HS-5 (cell line): Measurements from ENCODE around the gene TMPRSS9.

ENCODE experiments used
- DNase-seq: peaks from one replicate; pipeline ENCODE4 v3.0.0-alpha.2; 2012; ENCODE audit warnings: low read depth

TMPRSS9 gene

DNA sequence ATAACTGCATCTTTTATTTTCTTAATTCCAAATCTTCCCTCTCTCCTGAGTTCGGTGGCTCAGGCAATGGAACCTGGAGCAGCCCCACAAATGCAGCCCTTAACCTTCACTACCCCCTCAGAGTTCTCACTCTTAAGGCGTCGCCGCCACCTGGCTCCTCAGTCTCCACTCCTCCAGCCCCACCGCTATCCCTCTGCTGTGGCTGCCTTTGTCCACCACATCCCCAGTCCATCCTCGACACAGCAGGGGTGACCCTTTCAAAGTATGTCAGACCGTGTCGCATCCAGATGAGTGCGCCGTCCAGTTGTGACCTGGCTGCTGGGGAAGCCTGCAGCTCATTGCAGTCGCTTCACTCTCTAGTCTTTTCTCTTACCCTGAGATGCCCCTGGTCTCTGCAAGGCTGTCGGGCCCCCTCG, 30.6 kb upstream of the TMPRSS9 start:
- no peak for DNase-seq

DNA sequence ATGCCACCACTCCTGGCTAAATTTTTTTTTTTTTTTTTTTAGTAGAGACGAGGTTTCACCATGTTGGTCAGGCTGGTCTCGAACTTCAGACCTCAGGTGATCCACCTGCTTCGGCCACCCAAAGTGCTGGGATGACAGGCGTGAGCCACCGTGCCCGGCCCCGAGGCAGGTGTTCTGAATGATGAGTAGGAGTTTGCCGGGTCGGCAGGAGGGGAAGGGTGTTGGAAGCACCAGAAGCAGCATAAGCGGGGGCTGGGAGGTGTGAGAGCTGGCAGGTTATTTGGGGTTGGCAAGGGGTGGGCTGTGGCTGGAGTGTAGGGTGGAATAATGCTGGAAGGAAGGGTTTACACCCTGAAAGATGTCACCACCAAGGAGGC, 29.8 kb upstream of the TMPRSS9 start:
- DNase-seq, result no peak

DNA sequence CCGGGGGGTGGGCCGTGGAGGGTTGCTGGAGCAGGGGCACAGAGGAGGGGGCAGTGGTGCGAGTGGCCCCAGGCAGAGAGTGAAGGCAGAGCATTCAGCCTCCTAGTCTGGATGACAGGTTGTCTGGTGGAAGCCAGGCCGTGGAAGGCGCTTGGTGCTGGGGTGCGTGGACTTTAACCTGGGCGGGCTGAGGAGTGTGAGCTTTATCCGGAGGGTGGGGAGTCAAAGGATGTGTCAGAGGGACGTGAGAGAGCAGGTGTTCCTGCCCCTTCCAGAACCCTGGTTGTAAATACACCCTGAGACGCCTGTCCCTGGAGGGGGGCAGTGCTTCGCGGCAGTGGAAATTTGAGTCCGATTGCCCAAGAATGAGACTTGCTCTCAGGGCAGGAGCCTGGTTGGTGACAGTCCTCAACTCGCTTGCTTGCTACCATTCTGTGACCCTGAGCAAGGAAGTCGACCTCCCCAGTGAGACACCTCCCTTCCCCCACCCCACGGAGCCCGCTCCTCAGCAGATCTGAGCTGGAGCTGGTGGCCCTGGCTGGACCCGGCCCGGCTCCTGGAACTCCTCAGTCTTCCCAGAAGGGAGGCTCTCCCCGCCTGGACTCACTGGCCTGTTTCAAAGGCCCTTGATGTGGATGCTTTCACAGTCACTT, 29.3 kb upstream of the TMPRSS9 start:
- no peak for DNase-seq

DNA sequence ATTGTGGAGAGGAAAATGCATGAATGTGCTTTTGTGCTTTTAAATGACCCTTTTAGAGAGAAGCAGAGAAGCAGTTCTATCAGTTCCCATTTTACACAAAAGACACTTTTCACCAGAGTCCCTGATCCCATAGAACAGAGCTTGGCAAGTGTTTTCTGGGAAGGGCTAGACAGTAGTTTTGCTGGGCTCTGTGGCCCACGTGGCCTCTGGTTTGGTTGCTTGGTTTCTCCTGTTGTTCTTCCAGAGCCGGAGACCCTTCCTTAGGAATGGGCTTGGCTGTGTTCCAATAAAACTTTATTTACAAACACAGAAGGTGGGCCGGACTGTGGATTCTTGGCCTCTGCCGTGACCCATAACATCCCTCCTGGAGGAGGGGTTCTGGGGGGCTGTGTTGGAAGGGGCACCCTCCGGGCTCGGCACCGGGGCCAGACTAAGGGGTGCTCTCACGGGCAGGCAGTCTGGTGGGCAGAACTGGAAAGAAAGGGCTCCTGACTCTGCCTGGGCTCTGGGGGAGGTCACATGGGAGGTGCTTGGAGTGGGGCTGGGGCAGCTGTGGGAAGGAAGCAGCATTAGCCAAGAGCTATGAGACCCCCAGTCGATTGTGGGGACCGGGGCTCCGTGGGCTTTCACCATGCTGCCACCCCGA, 28.3 kb upstream of the TMPRSS9 start:
- no peak for DNase-seq

DNA sequence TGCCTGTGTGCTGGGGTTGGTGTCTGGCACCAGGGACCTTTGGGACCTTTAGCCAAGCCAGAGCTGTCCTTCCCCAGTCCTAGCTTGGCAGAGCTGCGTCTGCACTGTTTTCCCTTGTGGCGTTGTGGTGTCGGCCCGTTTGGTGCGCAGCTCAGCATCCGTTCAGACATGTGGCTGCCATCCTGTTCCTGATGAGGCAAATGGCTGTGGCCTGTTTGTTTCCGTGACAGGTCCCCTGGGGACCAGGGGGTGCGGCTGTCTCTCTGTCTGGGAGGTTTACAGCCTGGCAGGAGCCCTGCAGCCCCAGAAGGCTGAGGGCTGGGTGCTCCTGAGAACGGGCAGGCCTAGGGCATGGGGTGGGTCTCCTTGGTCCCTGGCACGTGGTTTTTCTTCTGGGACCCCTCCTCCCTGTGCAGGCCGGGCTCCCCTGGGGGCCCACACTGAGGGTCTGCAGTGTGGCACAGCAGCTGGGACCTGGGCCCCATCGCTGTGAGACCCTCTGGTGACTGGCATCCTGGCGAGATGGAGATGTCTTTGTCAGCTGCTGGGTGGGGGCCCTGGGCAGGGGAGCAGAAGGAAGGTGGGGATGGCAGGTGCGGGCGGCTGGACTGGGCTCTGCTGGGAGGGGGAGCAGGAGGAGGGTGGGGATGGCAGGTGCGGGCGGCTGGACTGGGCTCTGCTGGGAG, 27.6 kb upstream of the TMPRSS9 start:
- no peak for DNase-seq

DNA sequence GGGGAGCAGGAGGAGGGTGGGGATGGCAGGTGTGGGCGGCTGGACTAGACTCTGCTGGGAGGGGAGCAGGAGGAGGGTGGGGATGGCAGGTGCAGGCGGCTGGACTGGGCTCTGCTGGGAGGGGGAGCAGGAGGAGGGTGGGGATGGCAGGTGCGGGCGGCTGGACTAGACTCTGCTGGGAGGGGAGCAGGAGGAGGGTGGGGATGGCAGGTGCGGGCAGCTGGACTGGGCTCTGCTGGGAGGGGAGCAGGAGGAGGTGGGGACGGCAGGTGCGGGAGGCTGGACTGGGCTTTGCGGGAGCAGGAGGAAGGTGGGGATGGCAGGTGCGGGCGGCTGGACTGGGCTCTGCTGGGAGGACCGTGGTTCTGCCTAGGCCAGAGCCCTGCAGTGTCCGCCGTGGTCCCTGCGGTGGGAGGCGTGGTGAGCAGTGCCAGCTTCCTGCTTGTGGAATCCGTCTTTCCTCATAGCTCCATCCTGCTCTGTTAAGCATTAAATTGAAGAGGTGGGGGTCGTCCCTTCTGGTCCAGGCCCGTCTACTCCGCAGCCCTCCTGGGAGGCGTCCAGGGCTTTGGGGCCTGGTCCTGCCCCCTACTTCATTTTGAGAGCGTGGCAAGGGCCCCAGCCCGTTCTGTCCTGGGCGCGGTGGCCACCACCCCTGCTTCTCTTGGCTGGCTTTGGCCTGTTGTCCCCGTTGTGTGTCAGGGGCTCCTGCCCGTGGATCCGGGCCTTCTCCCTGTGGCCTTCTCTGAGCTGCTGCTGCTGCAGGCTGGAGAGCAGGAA, 26.8 kb upstream of the TMPRSS9 start:
- no peak for DNase-seq

DNA sequence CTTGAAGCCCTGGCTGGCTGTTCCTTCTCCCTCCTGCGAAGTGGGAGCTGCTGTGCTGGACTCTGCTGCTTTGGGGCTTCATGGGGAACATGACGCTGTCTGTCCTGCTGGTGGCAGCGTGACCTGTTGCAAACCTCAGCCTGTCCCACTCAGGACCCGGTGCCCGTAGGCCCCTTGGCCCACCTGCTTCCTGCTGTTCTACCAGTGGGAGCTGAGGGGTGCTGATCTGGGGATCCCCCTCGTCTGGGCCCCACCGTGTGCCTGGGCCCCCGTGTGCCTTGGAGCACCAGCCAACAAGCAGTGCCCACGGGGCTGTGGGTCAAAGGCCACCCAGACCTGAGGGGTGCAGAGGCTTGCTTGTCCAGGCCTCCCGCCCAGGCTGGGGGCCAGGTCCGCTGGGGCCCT, 26.3 kb upstream of the TMPRSS9 start:
- no peak for DNase-seq

DNA sequence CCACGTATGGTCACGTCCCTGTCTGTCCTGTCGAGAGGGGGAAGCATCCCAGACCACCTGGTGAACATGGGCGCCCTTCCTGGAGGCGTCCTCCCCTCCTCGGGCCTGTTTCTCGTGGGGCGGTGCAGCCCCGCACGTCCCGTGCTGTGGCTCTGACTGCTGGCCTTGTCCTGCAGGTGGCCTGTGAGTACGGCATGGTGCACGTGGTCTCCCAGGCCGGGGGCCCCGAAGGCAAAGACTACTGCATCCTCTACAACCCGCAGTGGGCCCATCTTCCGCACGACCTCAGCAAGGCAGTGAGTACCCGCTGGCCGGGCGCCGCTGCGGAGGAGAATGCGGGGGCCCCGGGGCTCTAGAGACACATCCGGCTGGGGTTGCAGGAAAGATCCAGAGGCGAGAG, 25.6 kb upstream of the TMPRSS9 start:
- no peak for DNase-seq

DNA sequence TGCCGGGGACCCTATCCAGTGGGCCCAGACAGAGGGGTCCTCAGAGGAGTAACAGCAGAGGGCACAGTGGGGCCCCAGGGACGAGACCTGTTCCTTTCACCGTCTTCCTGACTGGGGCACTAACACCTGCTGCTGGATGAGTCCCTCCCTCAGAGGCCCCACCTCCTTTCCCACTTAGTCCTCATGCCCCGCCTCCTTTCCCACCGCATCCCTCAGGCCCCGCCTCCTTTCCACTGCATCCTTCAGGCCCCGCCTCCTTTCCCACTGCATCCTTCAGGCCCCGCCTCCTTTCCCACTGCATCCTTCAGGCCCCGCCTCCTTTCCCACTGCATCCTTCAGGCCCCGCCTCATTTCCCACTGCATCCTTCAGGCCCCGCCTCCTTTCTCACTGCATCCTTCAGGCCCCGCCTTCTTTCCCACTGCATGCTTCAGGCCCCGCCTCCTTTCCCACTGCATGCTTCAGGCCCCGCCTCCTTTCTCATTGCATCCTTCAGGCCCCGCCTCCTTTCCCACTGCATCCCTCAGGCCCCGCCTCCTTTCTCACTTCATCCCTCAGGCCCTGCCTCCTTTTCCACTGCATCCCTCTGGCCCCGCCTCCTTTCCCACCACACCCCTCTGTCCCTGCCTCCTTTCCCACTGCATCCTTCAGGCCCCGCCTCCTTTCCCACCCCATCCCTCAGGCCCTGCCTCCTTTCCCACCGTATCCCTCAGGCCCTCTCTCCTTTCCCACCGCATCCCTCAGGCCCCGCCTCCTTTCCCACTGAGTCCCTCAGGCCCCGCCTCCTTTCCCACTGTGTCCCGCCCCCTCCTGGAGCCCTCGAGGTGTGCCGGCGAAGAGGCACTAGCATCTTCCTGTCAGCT, 24.8 kb upstream of the TMPRSS9 start:
- DNase-seq, result no peak

DNA sequence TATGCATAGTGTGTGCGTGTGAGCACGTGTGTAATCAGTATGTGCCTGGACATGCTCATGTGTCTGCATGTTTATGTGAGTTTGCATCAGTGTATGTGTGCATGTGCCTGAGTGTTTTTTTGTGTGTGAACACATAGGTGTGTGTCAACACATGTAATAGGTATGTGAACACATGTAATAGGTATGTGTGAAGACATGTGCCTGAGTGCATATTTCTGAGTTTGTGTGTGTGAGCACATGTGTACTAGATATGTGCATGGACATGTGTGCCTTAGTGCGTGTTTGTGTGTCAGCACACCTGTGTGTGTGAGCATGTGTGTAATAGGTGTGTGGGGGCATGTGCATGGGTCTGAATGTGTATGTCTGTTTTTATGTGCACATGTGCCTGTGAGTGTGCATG, 24.2 kb upstream of the TMPRSS9 start:
- no peak for DNase-seq

DNA sequence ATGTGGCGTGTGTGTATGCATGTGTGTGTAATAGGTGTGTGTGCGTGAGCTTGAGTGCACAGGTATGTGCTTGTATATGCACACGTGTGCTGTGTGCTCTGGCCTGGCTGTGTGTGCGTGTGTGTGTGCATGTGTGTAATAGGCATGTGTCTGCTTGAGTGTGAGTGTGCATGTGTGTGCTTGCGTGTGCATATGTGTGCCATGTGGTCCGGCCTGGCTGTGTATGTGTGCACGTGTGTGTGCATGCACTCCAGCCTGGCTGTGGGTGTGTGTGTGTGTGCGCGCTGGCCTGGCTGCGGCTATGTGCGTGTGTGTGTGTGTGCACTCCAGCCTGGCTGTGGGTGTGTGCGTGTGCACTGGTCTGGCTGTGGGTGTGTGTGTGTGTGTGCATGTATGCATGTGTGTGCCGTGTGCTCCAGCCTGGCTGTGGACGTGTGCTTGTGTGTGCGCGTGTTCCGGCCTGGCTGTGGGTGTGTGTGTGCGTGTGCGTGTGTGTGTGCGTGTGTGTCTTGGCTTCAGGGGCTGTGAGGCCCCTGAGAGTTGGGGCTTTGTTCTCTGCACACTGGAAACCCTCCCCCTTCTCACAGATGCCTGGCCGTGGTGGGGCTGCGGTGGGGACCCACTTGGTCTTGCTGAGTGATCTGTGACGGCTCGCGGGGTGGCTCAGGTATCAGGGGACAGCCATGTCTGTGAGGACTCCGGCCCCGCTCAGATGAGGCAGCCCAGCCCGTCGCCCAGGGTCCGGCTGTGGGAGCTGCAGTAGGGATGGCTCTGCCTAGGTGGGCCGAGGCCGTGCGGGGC, 23.3 kb upstream of the TMPRSS9 start:
- no peak for DNase-seq

DNA sequence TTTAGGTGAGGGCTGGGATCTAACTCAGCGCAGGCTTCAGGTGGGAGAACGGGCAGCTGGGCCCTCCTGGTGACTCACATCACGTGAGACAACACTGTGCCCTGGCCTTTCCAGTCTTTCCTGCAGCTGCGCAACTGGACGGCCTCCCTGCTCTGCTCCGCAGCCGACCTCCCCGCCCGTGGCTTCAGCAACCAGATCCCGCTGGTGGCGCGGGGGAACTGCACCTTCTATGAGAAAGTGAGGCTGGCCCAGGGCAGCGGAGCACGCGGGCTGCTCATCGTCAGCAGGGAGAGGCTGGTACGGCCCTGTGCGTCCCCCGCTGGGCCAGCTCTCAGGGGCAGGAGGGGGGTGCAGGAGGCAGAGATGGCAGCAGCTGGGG, 22.7 kb upstream of the TMPRSS9 start:
- DNase-seq, result no peak

DNA sequence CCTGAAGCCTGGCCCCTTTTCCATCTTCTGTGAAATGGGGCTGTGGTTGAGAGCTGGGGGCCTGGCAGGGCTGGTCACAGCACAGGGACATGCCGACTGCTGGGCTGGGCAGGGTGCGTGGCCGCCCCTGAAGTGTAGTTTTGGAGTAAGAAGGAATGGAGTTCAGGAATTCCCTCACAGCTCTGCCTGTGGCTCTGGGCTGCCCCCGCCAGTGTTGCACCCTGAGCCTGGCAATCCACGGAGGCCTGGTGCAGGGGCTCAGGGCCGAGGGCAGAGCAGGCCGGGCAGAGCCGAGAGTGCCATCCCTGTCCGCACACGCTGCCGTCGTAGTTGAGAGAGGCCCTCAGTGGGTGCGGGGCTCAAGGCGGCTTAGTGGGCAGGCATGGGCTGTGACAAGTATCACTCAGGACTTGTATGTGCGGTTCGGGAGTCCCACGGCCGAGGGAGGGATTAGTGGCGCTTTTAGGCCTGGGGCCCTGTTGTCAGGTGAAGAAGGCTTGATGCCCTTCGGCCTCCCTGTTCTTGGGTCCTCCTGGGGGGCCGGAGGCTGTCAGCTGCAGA, 21.9 kb upstream of the TMPRSS9 start:
- DNase-seq, result no peak

DNA sequence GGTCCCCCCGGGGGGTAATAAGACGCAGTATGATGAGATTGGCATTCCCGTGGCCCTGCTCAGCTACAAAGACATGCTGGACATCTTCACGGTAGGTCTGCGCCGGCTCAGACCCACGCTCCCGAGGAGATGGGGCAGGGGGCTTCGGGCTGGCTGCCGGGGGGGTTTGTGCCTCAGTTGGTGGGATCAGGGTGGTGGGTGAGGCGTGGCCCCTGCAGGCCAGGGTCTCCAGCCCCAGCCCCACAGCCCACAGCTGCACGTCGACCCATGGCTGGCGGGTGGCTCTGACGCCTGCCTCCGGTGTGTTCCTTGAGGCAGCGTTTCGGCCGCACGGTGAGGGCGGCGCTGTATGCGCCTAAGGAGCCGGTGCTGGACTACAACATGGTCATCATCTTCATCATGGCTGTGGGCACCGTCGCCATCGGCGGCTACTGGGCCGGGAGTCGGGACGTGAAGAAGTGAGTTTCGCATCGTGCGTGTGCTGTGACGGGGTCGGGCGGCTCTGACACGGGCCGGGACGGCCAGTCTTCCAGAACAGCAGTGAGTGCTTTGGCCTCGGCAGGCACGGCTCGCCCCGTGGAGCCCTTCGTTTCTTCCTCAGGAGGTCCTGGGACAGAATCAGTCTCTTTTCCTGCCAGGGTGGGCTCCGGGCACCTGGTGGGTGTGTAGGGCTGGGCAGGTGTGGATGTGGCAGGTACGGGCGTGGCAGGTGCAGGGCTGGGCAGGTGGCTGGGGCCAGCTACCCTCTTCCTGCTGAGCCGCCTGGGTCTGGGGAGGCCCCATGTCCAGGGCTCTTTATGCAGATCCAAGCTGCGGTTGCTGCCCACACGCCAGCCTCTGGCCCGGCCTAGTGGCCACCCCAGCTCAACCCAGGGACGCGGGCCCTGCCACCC, 21.1 kb upstream of the TMPRSS9 start:
- DNase-seq, result no peak

DNA sequence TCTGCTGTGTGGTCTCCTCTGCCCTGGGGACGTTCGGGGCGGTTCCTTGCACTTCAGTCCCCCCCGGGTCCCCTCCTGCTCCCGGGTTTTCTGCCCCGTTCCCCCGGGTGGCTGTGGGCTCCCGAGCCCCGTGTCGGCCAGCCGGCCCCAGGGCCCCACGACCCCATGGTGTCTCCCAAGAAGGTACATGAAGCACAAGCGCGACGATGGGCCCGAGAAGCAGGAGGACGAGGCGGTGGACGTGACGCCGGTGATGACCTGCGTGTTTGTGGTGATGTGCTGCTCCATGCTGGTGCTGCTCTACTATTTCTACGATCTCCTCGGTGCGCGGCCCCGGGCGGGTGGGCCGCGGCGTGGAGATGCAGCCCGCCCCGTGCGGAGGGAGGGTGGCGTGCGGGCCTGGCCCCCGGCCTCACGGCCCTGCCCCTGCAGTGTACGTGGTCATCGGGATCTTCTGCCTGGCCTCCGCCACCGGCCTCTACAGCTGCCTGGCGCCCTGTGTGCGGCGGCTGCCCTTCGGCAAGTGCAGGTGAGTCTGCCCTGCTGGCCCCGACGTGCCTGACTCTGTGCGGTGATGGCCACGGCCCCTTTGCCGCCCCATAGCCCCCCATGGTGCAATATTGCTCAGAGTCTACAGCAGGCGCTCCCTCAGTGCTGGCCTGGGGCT, 20.3 kb upstream of the TMPRSS9 start:
- no peak for DNase-seq

DNA sequence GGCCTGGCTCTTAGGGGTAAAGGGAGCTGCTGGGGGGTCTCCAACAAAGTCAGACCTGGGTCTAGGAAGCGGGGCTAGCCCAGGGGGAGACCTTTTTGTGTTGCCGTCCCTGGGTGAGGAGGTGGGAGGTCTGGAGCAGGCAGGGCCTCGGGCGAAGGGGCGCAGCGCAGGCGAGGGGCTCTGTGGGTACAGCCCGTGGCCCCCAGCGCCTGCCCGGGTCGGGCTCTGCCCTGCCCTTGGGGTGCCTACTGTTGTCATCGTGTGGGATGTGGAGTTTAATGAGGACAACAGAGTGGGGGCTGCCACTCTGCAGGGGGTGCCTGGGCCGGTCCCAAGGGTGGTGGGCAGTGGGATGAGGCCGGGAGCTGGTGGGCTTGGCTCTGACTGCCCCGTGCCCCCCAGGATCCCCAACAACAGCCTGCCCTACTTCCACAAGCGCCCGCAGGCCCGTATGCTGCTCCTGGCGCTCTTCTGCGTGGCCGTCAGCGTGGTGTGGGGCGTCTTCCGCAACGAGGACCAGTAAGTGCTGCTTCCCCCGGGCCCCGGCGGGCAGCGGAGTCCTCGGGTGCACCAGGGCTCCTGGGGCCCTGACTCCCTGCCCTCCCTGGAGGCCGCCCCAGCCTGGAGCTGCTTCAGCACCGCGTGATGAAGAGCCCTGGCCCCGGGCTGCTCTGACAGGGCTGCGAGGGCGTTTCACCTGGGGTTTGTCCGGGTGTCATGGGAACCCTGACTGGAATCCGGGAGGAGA, 19.4 kb upstream of the TMPRSS9 start:
- no peak for DNase-seq

DNA sequence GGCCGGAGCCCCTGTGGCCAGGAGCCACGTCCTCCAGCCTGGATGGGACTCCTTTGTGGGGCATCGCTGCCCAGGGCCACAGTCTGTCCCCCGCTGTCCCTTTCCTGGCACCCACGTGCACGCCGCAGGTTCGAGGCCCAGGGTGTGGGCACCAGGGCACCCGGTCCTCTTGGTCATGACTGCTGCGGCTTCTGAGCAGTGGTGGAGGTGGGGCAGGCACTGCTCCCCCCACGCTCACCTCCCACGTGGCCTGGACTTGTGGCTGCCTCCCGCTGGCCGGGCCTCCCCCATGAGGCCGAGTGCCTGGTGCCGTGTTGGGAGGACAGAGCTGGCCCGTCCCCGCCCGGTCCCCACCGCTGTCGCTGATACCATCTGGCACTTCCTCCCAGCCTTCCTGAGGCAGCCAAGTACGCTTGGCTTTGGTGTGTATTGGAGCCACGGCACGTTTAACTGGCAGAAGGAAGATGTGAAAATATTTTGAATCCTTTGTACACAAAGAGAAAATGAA, 18.8 kb upstream of the TMPRSS9 start:
- DNase-seq, result no peak

DNA sequence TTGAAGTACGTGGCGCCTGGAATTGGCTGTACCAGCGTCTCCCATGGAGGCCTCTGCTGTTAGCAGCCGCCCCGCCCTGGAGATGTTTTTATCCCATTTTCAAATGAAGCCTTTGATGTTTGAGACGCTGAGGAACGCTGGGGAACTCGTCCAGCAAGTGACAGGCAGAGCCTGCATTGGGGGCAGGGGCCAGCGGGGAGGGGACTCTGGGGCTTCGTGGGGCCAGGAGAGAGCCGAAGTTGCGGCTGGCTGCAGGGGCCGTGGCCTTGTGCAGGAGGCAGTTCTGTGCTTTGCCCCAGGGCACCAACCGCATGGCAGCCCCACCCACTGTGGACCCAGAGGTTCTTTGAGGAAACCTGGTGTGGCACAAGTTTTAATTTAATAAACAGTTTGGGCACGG, 18.1 kb upstream of the TMPRSS9 start:
- DNase-seq, result no peak
